ENCODE data around the gene CEP112.

The CEP112 gene

GRCh38 chr17:65978871-65979270 is 213.1 kb downstream of the CEP112 start:
- no peak for DNase-seq

- DNase-seq, result no peak
These were observed 214.9 kb downstream of the CEP112 start for GRCh38 chr17:65977041-65977440.

GRCh38 chr17:65975878-65976277 is 216.1 kb downstream of the CEP112 start:
- no peak for DNase-seq

- DNase-seq, result no peak
These were observed 218.7 kb downstream of the CEP112 start for GRCh38 chr17:65973237-65973636.

GRCh38 chr17:65967372-65967771 is 224.6 kb downstream of the CEP112 start:
- DNase-seq, result no peak

- no peak for DNase-seq
These were observed 225.7 kb downstream of the CEP112 start for GRCh38 chr17:65966072-65966695.

GRCh38 chr17:65963179-65963578 is 228.8 kb downstream of the CEP112 start:
- no peak for DNase-seq

- DNase-seq, result no peak
These were observed 232.3 kb downstream of the CEP112 start for GRCh38 chr17:65959630-65960029.

- no peak for DNase-seq
These were observed 235.1 kb downstream of the CEP112 start for GRCh38 chr17:65956814-65957213.

- no peak for DNase-seq
These were observed 237.8 kb downstream of the CEP112 start for GRCh38 chr17:65954148-65954449.

- DNase-seq, result no peak
These were observed 238.4 kb downstream of the CEP112 start for GRCh38 chr17:65953316-65954147.

- no peak for DNase-seq
These were observed 239.3 kb downstream of the CEP112 start for GRCh38 chr17:65952586-65952985.

GRCh38 chr17:65952015-65952414 is 239.9 kb downstream of the CEP112 start:
- DNase-seq, result no peak

- no peak for DNase-seq
These were observed 244.1 kb downstream of the CEP112 start for GRCh38 chr17:65947831-65948230.

GRCh38 chr17:65942592-65942991 is 249.3 kb downstream of the CEP112 start:
- DNase-seq, result no peak

- DNase-seq, result no peak
These were observed 250.5 kb downstream of the CEP112 start for GRCh38 chr17:65941356-65941899.

GRCh38 chr17:65936013-65936412 is 255.9 kb downstream of the CEP112 start:
- DNase-seq, result no peak

- no peak for DNase-seq
These were observed 258.6 kb downstream of the CEP112 start for GRCh38 chr17:65933290-65933689.

GRCh38 chr17:65931246-65932149 is 260.4 kb downstream of the CEP112 start:
- DNase-seq, result no peak

- no peak for DNase-seq
These were observed 261.7 kb downstream of the CEP112 start for GRCh38 chr17:65930140-65930730.

GRCh38 chr17:65926599-65926998 is 265.3 kb downstream of the CEP112 start:
- DNase-seq, result no peak

- no peak for DNase-seq
These were observed 266.2 kb downstream of the CEP112 start for GRCh38 chr17:65925606-65926307.

All from activated naive CD4-positive, alpha-beta T cell treated with anti-CD3 and anti-CD28 coated beads, Interleukin-2, amount 50 U/mL, for 16 hours (primary cell).